Stimulated activated CD4-positive, alpha-beta T cell treated with anti-CD3 and anti-CD28 coated beads, Interleukin-4, amount 100 ng/mL, for 4 hours (primary cell): Measurements from ENCODE around the gene LRP1B.

Experiments
- DNase-seq, 2 experiments: peaks; one replicate each; pipeline ENCODE4 v3.0.0-alpha.2; 2020

LRP1B gene

GRCh38 chr2:140262908-140263307 is 1867.9 kb downstream of the LRP1B start:
- DNase-seq: no peak

DNA sequence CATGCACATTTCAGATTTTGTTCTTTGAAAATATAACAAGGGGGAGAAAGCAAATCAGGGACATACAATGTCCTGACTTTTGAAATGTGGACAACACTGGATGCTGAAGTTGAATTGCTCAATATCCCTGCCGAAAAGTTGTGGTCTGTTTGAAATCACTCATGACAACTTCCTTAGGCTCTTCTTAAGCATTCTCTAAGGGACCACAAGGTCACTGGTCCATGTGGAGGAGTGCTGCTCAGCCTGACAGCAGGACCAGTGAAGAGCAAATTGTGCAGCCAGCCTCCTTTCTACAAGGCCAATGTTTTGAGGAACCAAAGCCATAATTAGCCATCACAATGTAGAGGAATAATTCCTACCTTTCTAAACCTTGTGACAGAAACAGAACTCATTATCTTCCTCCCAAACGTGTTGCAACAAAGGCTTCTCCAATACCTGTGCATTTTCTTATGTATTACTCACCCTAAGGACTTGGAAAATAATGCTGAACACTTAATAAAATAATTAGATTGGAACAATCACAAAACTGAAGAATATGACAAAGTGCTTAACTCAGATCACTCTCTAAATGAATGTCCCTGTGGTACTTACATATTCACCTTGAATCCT is 1873.0 kb downstream of the LRP1B start:
- no peak for DNase-seq

GRCh38 chr2:140256080-140256479 is 1874.7 kb downstream of the LRP1B start:
- DNase-seq: no peak

- no peak for DNase-seq
Measured at GRCh38 chr2:140249821-140250220, 1881.0 kb downstream of the LRP1B start.

DNA sequence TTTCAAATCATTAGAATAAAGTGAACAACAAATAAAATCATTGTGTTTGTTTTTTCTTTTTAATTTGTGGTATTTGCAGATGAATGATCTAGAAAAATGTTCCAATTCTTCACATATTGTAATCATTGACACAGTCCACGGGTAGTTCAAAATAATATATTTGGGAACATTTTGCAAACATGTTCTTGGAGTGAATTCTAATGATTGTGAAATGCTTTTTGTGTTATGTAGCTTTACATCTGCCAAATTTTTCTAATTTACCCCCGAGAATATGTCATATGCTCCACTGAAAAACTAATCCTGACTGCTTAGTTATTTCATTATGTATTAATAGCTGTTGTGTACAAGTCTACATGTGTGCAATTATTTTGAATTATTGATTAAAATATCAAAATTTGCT is 1882.2 kb downstream of the LRP1B start:
- no peak for DNase-seq

- no peak for DNase-seq
Measured at GRCh38 chr2:140247451-140248195, 1883.2 kb downstream of the LRP1B start.

DNA sequence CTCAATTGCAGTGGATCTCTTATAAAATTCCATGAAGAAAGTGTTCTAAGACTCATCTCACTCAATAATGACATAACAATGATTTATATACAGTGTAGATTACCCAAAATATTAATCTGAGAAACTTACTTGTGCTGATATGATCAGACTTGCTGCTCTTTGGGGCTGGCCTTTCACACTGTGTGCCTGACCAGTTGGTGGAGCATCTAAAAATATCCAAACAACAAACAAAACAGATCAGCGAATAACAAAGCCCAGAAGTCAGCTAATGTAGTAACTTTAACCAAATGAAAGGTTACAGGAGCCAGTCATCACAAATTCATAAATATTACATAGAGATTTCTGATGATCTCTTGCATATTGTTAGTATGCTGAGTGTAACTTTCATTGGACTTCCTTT is 1883.9 kb downstream of the LRP1B start:
- no peak for DNase-seq

- no peak for DNase-seq
Measured at GRCh38 chr2:140246058-140246457, 1884.8 kb downstream of the LRP1B start.

DNA sequence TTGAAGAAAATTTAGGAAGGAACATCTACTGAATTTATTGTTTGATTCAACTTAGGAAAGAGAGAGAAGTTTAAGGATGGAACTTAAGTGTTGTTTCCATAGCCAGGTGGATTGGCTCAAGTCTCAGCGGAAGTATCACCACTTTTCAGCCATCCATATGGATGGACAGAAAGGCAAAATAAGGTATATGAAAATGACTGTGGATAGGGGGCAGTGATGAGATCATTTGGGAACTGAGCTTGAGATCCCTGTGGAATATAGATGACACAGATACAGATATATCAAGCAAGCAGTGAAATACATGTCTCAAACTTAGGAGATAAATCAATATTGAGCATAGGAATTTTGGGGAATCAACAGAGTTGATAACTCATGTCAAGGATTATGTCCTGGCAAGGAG is 1887.9 kb downstream of the LRP1B start:
- DNase-seq: no peak

- no peak for DNase-seq
Measured at GRCh38 chr2:140234116-140234515, 1896.7 kb downstream of the LRP1B start.

DNA sequence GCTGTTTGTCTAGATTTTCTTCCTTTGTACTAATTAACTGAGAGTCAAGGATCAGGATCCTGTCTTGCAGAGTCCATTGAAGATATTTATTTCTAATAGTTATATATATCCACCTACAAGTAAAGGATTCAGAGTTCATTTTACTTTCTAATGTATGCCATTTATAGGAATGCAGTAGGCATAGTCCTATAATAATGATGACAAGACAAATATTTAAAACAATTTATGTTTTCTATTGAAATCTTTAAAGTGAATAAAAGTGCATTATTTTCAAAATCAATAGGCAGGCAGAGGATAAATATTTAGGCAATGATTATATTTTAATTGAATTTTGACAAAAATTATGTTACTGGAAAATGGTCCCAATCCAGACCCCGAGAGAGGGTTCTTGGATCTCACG is 1919.9 kb downstream of the LRP1B start:
- DNase-seq: no peak

DNA sequence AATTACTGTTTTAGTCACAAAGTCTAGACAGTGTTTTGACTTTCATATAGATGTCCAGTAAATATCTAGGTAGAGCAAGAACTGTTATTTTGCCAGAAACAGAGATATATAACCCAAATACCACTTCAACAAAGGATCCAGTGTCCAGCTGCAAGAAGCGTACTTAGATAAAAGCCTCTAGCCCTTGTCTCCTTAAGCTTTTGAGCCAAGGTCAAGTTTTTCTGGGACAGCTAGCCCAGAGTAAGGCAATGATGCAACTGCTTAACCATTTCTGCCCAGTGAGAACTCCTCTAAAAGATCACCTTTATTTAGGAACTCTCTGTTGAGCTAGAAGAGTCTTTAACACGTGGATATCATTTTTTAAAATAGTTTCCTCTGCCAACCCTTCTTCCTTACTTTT is 1925.7 kb downstream of the LRP1B start:
- DNase-seq: no peak

DNA sequence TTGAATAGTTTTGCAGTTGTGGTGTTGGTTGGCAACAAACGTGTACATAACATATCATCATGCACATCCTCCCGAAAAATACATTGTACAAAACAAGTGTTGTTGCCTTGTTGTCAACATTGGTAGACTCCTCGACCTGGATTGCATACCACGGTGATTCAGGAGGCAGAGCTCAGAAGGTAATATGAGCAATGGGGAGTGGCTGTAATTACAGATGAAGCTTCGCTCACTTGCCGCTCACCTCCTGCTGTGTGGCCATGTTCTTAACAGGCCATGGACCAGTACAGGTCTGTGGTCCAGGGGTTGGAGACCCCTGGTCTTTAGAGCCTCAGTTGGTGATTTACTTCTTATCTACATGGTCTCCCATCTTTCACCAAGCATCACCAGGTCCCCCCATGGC is 1927.5 kb downstream of the LRP1B start:
- no peak for DNase-seq

GRCh38 chr2:140201572-140201971 is 1929.2 kb downstream of the LRP1B start:
- DNase-seq: no peak

DNA sequence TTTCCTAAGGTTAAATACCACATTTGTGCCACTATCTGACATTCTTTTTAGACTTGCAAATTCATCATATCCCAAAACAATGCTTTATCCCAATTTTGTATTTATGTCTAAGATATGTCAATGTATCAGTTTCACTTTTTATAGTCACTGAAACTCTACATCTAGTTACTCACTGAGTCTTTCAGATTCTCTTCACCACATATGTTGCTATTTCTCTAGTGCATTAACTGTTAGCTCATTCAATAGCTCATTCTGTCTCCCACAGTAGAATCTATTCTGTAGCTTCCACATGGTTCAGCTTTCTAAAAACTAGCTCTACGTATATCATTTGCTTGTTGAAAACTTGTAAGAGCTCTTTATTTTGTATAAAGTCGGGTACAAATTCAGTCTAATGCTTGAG is 1930.1 kb downstream of the LRP1B start:
- DNase-seq: no peak

GRCh38 chr2:140200307-140200706 is 1930.5 kb downstream of the LRP1B start:
- no peak for DNase-seq

DNA sequence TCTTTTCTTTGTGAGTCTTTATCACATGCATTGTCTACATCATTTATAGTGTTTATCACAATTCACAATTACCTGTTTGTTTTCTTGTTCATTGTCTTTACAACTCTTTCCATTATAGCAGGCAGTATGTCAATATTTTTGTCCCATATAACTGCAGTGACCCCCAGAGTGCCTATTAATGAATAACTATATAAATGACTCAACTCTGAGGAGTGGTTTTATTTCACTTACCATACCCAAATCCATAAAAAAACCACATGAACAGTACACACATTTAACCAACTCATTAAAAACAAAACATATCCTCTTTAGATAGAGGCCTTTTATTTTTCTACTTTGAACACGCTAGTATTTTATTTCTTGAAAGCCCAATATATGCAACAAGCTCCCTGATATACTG is 1931.5 kb downstream of the LRP1B start:
- no peak for DNase-seq

- no peak for DNase-seq
Measured at GRCh38 chr2:140187086-140187485, 1943.7 kb downstream of the LRP1B start.

DNA sequence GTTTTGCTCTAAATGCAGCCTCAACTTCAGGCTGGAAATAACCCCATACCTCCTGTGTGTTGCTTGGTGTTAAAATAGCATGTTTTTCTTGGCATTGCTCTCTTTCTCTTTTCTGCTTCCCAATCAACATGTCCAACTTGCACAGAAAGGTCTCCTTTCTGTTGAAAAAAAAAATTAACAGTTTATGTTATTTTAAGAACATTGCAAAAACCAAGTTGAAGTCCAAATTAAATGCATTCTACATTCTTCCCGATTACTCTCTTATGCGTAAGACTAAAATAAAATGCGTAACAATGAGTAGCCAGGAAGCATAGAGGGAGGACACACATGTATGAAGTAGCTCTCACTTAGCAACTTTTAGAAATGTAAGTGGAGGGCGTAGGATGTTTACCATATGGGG is 1944.5 kb downstream of the LRP1B start:
- DNase-seq: no peak

- no peak for DNase-seq
Measured at GRCh38 chr2:140185076-140185475, 1945.7 kb downstream of the LRP1B start.

DNA sequence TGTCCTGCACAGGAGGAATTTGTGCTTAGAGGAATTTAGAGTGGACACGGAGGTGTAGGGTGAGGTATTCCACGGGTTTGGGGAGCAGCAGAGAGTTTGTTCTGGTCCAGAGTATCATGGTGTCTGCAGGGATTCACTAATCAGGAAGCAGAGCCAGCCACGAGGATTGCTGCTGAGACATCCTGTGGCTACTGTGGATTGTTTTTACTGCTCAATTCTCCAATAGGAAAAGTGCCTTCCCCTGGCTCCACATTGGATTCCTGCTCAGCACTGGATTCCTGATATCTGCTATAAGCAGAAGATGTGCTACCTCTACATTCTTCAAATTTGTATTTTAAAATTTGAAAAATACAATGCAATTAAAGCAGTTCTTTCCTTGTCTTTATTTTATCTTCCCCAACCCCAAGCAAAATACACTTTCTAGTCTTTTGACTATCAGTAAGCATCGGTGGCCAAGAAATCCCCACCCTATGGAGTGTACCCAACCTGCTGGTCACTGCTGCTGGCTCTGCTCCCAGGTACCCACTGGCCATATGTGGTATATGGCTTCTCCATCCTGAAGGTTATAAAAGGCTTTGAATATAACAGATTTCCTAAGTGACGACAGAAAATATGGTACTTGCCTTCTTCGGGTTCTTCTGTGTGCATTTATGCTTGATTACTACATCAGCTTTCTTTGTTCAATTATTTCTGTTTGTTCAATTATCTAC is 1947.6 kb downstream of the LRP1B start:
- DNase-seq: no peak
